ENCODE data around the gene PHETA1. TPM values are rescaled to one million over a fixed set of nuclear protein-coding genes. Genes with fewer than 3 reads are reported as not detected.
A peak's percentile ranks its signal among the peaks of the same experiment; 100 is the strongest.

PHETA1 gene
- total and polyA plus RNA-seq, 10 of the 15 experiments (the other 5 are each of a cell fraction or from before 2014, with no cell fraction given), result 0.02 to 1.3 (median 0.51) TPM; not detected in 1

GRCh38 chr12:111406474-111407376 lies 37.8 kb upstream of the PHETA1 start (continued):
- TF ChIP-seq ATF2 (IDR thresholded peaks at IDR 0.05; ENCODE audit: low read length) (no peak), MEF2A (IDR thresholded peaks at IDR 0.05; ENCODE audit: insufficient read depth, low read depth, low read length) (no peak), CHD2 (IDR thresholded peaks at IDR 0.05; ENCODE audit: borderline replicate concordance, low read depth, low read length) (peak; percentile 57; the same call in 1 of the 2 replicates), NFXL1 (IDR thresholded peaks at IDR 0.05; ENCODE audit: borderline replicate concordance) (no peak), YBX1 (IDR thresholded peaks at IDR 0.05) (no peak), SUZ12 (IDR thresholded peaks at IDR 0.05; ENCODE audit: unreplicated experiment) (no peak), DPF2 (IDR thresholded peaks at IDR 0.05) (peak; percentile 30; the same call in 1 of the 2 replicates), CEBPZ (IDR thresholded peaks at IDR 0.05; ENCODE audit: low read depth, low read length) (no peak), IKZF2 (IDR thresholded peaks at IDR 0.05) (peak; percentile 80 to 85), ZNF24 (IDR thresholded peaks at IDR 0.05) (0 out of 2 replicates have a peak, but pooled peaks have one; percentile 25), MXI1 (IDR thresholded peaks at IDR 0.05; ENCODE audit: low read depth, low read length) (no peak), YY1 (IDR thresholded peaks at IDR 0.05; ENCODE audit: low read depth, low read length) (no peak), SUPT20H (IDR thresholded peaks at IDR 0.05; ENCODE audit: borderline replicate concordance, control insufficient read depth, low read depth, low read length) (no peak), SIN3A (IDR thresholded peaks at IDR 0.05; ENCODE audit: low read depth, low read length) (peak; percentile 68; the same call in 1 of the 2 replicates), MEF2B (IDR thresholded peaks at IDR 0.05; ENCODE audit: partially characterized antibody, poor library complexity, severe bottlenecking) (peak; percentile 49), TARDBP (IDR thresholded peaks at IDR 0.05; ENCODE audit: borderline replicate concordance) (0 out of 2 replicates have a peak, but pooled peaks have one; percentile 29), POU2F2 (IDR thresholded peaks at IDR 0.05; ENCODE audit: borderline replicate concordance, low read depth, low read length) (peak; percentile 2; the same call in 1 of the 3 replicates), TCF12 (IDR thresholded peaks at IDR 0.05; ENCODE audit: low read depth, low read length) (peak; percentile 85), MYC (IDR thresholded peaks at IDR 0.05; ENCODE audit: insufficient read depth, insufficient read length, insufficient replicate concordance, low read length, severe bottlenecking) (no peak), ZNF207 (IDR thresholded peaks at IDR 0.05; ENCODE audit: borderline replicate concordance) (peak; percentile 27; the same call in 1 of the 2 replicates), SREBF2 (IDR thresholded peaks at IDR 0.05; ENCODE audit: low read length) (no peak), TAF1 (IDR thresholded peaks at IDR 0.05; ENCODE audit: borderline replicate concordance, low read depth, low read length) (no peak)

All from GM12878 (cell line).